GM18520 (cell line): Measurements from ENCODE around the gene MT2A.
A peak's percentile ranks its signal among the peaks of the same experiment; 100 is the strongest.
"Not testable (repeated sequence)": the region's sequence is repeated elsewhere in the genome, so short reads cannot be mapped to it uniquely, and the experiment has no call there.

ENCODE experiments used
- ATAC-seq: cut with Tn5 transposase; IDR thresholded peaks from one replicate; pipeline ENCODE4 v1.9.1; 2021; ENCODE audit not compliant: unreplicated experiment

MT2A gene

DNA sequence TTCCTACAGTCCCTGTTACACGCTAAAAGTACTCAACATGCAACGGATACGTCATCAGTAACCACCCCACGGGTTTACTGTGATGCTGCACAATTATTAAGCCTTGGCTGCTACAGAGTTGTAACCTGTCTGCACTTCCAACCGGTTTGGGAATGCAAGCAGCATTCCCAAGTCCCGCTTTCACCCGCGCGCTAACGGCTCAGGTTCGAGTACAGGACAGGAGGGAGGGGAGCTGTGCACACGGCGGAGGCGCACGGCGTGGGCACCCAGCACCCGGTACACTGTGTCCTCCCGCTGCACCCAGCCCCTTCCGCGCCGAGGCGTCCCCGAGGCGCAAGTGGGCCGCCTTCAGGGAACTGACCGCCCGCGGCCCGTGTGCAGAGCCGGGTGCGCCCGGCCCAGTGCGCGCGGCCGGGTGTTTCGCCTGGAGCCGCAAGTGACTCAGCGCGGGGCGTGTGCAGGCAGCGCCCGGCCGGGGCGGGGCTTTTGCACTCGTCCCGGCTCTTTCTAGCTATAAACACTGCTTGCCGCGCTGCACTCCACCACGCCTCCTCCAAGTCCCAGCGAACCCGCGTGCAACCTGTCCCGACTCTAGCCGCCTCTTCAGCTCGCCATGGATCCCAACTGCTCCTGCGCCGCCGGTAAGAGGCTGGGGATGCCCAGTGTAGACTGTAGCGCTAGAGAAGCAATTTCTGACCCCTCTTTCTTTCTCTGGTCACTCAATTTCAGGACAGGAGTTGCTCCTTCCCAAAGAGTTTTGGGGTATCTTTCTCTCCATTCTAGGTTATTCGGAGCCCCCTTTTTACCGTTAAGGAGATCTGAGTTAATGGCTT lies at the start of gene MT2A:
TSS of gene MT2A (plus strand) at position 542 of the 833 bp plus-strand sequence. CDS start at position 614, 72 bp downstream.
- ATAC-seq: peak; percentile 81

DNA sequence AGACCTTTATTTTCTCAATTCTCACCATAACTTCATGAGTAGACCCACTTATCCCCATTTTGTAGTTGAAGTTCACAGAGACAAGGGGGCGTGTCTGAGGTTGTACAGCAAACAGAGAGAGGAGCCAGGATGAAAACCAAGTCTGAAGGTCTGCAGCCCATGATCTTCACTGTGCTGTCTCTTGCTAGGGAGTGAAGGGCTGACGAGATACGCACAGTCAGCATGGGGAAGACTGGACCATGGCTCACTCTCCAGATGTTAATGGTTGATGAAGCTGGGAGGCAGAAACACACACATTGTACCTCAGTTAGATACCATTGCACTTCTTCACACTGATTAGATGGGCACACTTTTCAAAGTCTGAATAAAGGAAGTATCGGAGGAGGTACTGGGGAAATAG lies 49.3 kb upstream of the MT2A start:
- ATAC-seq: no peak

GRCh38 chr16:56560447-56560846 lies 47.9 kb upstream of the MT2A start:
- no peak for ATAC-seq

GRCh38 chr16:56561126-56561525 lies 47.3 kb upstream of the MT2A start:
- ATAC-seq: no peak

DNA sequence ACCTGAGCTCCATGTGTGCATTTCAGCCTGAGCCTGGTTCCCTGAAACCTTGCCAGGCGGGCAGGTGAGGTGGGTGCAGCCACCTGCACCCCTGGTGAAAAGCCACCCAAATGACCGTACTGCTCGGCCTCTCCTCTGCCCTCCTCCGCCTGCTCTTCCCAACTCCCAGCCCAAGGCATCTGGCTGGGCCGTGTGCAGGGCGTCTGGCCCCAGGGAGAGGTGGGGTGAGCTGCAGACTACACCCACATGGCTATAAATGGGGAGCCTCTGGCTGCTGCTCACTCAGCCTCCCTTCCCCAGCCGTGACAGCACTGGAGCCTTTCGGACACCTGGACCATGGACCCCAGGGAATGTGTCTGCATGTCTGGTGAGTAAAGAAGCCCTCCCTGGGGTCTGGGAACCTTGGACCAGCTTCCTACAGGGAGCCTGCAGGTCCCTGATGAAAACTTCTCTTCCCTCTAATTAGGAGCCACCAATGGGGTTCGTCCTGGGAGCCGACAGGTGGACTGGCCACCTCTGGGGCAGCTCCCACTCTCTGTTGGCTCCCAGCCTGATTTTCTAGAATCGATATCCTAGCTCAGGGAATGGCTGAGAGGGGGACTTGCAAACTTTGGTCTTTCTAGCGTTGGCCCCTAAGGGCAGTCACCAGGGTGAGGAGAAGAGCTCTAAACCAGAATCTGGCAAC lies 43.4 kb upstream of the MT2A start, which contains the start of gene MT4:
TSS of gene MT4 (plus strand) at position 281 of the 685 bp plus-strand sequence. CDS start at position 337, 56 bp downstream.
- no peak for ATAC-seq

DNA sequence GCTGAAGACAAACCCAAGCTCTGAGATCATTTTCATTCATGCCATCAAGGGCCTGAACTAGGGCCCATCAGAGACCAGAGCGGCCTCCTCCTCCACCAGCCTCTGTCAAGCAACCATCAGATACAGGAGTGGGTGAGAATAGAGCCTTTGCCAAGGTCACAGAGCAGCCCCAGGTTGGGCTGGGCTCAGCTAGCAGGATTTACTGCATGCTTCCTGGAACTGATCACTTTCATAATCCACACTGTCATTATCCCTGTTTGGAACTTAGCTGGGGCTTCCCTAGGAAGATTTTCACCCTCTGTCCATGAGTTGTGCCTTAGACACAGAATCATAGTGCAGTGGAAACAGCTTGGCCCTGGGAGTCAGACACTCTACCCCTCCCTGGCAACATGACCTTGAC lies 38.4 kb upstream of the MT2A start:
- ATAC-seq: no peak

GRCh38 chr16:56571525-56571924 lies 36.9 kb upstream of the MT2A start:
- ATAC-seq: no peak

DNA sequence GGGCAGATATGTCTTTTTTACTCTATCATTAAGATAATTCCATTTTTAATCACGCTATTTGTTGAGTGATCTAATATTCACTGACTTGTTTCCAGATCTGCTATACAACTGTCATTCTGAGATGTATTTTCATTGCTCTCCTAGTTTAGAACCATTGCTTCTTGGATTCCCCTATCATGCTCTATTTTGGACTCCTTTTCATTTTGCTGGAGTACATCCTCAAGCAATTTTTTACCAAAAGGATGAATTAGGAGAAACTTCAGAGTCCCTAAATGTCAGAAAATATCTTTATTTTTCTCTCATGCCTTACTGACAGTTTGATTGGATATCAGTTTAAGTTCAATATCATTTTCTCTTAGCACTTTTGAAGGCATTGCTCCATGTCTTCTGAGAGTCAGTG lies 33.8 kb upstream of the MT2A start:
- ATAC-seq: no peak

DNA sequence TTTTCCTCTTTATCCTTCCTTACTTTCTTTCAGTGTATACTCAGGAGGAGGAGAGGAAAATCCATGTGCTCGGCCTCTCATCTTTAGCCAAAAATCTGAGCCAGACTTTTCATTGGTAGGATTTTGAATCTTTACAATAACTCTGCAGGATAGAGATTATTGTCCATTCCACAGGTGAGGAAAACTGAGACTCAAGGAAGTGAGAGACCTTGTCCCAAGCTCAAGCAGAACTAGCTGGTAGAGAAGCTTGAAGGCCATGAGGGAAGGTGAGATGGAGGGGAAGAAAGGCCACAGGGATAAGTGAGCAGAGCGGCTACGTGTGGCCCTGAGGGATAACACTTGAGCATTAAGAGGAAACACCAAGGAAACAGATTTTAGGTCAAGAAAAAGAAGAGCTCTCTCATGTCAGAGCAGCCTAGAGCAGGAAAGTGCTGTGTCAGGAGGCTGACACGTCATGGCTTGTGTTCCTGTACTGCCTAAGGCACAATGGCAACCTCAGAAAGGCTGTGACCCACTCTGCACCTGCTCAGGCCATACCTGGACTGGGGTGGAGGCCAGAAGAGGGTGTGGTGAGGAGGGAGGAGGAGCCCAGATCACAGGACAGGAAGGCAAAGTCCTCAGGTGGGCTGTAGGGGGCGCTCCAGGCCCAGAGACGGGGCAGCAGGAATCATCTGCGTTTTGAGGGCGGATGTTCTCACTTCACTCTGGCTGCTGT lies 31.6 kb upstream of the MT2A start:
- no peak for ATAC-seq

- ATAC-seq: no peak
These were observed 31.1 kb upstream of the MT2A start for GRCh38 chr16:56577300-56577625.

DNA sequence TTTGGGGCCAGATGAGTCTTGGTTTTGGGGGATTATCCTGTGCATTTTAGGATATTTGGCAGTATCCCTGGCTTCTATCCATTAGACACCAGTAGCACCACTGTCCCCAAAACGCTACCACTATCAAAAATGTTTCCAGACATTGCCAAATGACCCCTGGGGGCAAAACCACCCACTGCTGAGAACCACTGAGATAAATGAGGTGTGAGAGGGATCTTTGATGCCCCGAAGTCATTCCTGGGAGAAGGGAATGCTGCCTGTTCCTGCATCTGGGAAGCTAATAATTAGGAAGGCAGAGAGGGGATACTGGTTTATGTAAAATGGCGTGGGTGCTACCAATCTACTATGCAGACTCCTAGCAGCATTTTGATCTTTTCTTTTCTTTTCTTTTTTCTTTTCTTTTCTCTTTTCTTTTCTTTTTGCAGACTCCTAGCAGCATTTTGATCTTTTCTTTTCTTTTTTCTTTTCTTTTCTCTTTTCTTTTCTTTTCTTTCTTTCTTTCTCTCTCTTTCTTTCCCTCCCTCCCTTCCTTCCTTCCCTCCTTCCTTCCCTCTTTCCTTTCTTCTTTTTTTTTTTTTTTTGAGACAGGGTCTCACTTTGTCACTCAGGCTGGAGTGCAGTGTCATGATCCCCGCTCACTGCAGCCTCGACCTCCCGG lies 27.9 kb upstream of the MT2A start:
- no peak for ATAC-seq

DNA sequence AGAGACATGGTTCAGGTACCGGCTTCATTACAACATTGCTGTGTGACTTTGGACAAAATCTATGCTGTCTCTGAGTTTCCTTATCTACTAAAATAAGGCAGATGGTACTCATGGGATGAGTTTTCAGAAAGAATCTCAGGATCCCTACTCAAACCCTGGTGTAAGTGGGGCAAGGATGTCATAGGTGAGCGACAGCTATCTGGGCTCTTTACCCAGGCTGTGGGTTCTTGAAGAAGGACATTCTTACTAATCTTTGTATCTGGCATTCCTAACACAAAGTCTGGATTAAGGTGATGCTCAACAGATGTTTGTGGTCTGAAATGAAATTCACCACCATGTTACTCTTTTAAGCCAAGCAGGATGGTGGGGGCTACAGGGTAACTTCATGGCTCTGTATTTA lies 25.5 kb upstream of the MT2A start:
- not testable (repeated sequence) for ATAC-seq

DNA sequence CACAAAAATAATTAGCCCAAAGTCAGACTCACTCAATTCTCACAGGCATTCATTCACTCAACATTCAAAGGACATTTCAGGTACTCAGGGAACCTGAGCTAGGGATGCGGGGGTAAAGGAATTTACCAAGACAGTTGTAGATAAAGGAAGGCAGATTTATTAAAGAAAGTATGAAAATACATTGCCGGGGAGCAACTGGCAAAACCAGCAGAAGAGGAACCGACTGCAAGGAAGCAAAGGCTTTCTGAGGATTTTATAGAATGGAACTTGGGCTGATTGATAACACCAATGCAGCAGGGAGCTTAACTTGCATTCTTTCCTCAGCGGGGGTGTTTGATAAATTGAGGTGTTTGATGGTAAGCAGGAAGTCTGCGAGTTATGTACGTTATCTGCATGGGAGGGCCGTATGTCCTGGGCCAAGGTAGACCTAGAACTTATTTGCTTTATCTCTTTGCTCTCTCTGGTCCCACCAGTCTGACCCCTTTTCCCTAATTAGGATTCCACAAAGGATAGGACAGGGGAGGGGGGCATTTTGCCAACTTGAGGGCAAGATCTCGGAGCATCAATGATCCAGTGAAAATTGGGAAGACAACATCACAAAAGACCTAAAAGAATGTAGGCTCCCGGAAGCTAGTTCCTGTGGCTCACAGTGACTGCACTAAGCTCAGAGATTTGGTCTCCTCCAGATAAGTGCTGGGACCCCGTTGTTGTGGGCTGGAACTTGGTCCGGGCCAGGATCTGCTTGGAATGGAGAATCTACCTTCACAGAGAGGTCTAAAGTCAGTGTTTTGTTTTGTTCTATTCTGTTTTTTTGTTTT lies 24.8 kb upstream of the MT2A start:
- no peak for ATAC-seq

GRCh38 chr16:56584276-56584675 lies 24.1 kb upstream of the MT2A start:
- no peak for ATAC-seq

GRCh38 chr16:56588781-56589140 lies 19.6 kb upstream of the MT2A start:
- ATAC-seq: no peak

- no peak for ATAC-seq
These were observed 19.0 kb upstream of the MT2A start, which contains the start of gene MT3 for GRCh38 chr16:56589141-56590039. Gene MT3, plus strand, starts transcription at chr16:56589528. Its CDS starts 63 bp downstream, at chr16:56589591.

DNA sequence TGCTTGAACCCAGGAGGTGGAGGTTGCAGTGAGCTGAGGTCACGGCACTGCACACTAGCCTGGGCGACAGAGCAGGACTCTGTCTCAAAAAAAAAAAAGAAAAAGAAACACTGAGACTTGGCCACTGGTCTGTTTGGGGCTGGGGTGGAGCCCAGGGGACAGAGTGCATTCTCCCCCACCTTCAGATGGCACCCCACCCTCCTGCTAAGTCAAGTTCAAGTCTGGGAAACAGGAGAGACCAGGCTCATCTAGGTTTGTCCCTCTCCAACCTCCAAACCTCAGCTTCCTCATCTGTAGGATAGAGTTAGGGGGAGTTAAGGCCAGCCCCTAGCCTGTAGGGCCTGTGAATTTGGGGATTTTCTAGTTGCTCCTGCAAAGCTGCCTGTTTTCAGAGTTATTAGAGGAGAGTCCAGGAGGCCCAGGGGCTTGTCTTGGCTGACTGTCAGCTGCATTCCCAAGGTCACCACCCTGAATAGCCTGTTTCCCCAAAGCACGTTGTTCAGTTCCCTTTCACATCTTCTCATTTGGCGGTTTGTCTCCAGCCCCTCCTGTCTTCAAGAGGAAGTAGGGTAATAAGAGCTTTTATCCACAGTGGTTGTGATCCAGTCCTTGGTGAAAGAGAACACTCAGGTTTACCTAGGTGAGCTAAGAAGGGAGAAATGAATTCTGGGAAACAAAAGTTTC lies 16.9 kb upstream of the MT2A start:
- no peak for ATAC-seq

DNA sequence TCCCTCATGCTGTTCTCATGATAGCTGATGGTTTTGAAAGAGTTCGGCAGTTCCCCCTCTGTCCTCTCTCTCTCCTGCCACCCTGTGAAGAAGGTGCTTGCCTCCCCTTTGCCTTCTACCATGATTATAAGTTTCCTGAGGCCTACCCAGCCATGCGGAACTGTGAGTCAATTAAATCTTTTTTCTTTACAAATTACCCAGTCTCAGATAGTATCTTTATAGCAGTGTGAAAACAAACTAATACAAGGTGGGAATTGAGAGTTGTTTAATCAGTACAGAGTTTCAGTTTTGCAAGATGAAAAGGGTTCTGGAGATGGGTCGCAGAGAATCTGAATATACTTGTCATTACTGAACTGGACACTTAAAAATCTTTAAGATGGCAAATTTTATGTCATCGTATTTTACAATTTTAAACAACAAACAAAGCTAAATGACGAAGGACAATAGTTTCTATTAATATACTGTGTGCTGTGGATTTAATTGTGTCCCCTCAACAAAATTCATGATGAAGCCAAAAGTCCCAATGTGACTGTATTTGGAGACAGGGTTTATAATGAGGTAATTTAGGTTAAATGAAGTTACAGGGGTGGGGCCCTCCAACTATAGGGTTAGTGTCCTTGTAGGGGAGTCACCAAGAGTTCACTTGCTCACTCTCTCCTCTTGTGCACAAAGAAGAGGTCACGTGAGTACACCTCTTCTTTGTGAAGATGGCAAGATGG lies 14.7 kb upstream of the MT2A start:
- ATAC-seq: no peak
